Mucosa of rectum (tissue), 2 donors: ENCODE measurements around the gene TNS4.

Experiments
- H3K27ac ChIP-seq, 2 donors: one replicate each; pipeline ENCODE4 v1.7.0; 2013; ENCODE audit warnings: inconsistent platforms in 2 of 2, low read depth in 2 of 2, low read length in 2 of 2
- H3K27me3 ChIP-seq, 2 donors: one replicate each; pipeline ENCODE4 v1.7.0; 2013; ENCODE audit warnings: low read length in 2 of 2; ENCODE audit not compliant: control insufficient read depth in 2 of 2, insufficient read depth in 2 of 2
- H3K36me3 ChIP-seq, 2 donors: one replicate each; pipeline ENCODE4 v1.7.0; 2013; ENCODE audit warnings: low read length in 2 of 2; ENCODE audit not compliant: control insufficient read depth in 2 of 2, insufficient read depth in 2 of 2
- H3K4me1 ChIP-seq, 2 donors: one replicate each; pipeline ENCODE4 v1.7.0; 2013; ENCODE audit warnings: low read length in 2 of 2, mild to moderate bottlenecking in 1 of 2; ENCODE audit not compliant: control insufficient read depth in 2 of 2, insufficient read depth in 2 of 2
- H3K4me3 ChIP-seq, 2 donors: one replicate each; pipeline ENCODE4 v1.7.0; 2013; ENCODE audit warnings: low read length in 2 of 2
- H3K9ac ChIP-seq, 2 donors: one replicate each; pipeline ENCODE4 v1.7.0; 2013; ENCODE audit warnings: low read length in 2 of 2, low read depth in 1 of 2, mild to moderate bottlenecking in 1 of 2
- H3K9me3 ChIP-seq, 2 donors: one replicate each; pipeline ENCODE4 v1.7.0; 2013; ENCODE audit warnings: low read length in 2 of 2; ENCODE audit not compliant: control insufficient read depth in 2 of 2
- donor health status: healthy.
- donor health status: Normal muscosa, but diverticular disease.

TNS4 gene

GRCh38 chr17:40448639-40449261 lies 52.7 kb downstream of the TNS4 start:
- peaks cover 54 to 69% of the 10 kb centered on the region in 2 donors for H3K4me1 ChIP-seq
- H3K27ac ChIP-seq = peak overlapping the region; percentile 84 to 92
- peak overlapping the region; percentile 20 to 38 for H3K4me3 ChIP-seq
- H3K36me3 ChIP-seq = peaks cover 11 to 16% of the 10 kb centered on the region in 2 donors
- H3K27me3 ChIP-seq = no peaks in the 10 kb centered on the region
- no peaks in the 10 kb centered on the region for H3K9me3 ChIP-seq
- H3K9ac ChIP-seq = peak overlapping the region; percentile 63 to 72

- peak overlapping the region; percentile 84 to 92 for H3K27ac ChIP-seq
- peak overlapping the region; percentile 63 to 72 for H3K9ac ChIP-seq
- H3K36me3 ChIP-seq = peaks cover 6 to 11% of the 10 kb centered on the region in 2 donors
- peaks cover 54 to 69% of the 10 kb centered on the region in 2 donors for H3K4me1 ChIP-seq
- H3K27me3 ChIP-seq = no peaks in the 10 kb centered on the region
- peak overlapping the region; percentile 20 to 38 for H3K4me3 ChIP-seq
- H3K9me3 ChIP-seq = no peaks in the 10 kb centered on the region
Observed at GRCh38 chr17:40448213-40448638, 53.2 kb downstream of the TNS4 start.

- H3K27ac ChIP-seq = peak overlapping the region; percentile 84 to 92
- peaks cover 55 to 69% of the 10 kb centered on the region in 2 donors for H3K4me1 ChIP-seq
- peak overlapping the region; percentile 63 to 72 for H3K9ac ChIP-seq
- no peaks in the 10 kb centered on the region for H3K9me3 ChIP-seq
- H3K36me3 ChIP-seq = peaks cover 2 to 7% of the 10 kb centered on the region in 2 donors
- H3K4me3 ChIP-seq = peak overlapping the region; percentile 20 to 38
- H3K27me3 ChIP-seq = no peaks in the 10 kb centered on the region
Observed at GRCh38 chr17:40447806-40448205, 53.6 kb downstream of the TNS4 start.

- Histone ChIP-seq H3K9ac (peak overlapping the region; percentile 63 to 72), H3K4me1 (peaks cover 61 to 73% of the 10 kb centered on the region in 2 donors), H3K4me3 (peak overlapping the region; percentile 38 to 62), H3K27me3 (no peaks in the 10 kb centered on the region), H3K9me3 (no peaks in the 10 kb centered on the region), H3K36me3 (peaks cover 0 to under 1% of the 10 kb centered on the region in 2 donors), H3K27ac (peak overlapping the region; percentile 84 to 92)
Observed at GRCh38 chr17:40447148-40447644, 54.2 kb downstream of the TNS4 start.

- H3K36me3 ChIP-seq = no peaks in the 10 kb centered on the region
- no peaks in the 10 kb centered on the region for H3K9me3 ChIP-seq
- H3K4me1 ChIP-seq = peaks cover 59 to 72% of the 10 kb centered on the region in 2 donors
- peak overlapping the region; percentile 90 for H3K4me3 ChIP-seq
- no peaks in the 10 kb centered on the region for H3K27me3 ChIP-seq
- peak overlapping the region; percentile 92 to 93 for H3K9ac ChIP-seq
- peak overlapping the region; percentile 84 to 92 for H3K27ac ChIP-seq
Observed at GRCh38 chr17:40445751-40446468, 55.5 kb downstream of the TNS4 start.

- Histone ChIP-seq H3K4me3 (peak overlapping the region; percentile 90), H3K27me3 (no peaks in the 10 kb centered on the region), H3K9me3 (no peaks in the 10 kb centered on the region), H3K9ac (peak overlapping the region; percentile 92 to 93), H3K36me3 (no peaks in the 10 kb centered on the region), H3K27ac (peak overlapping the region; percentile 84 to 92), H3K4me1 (peaks cover 53 to 58% of the 10 kb centered on the region in 2 donors)
Observed at GRCh38 chr17:40443988-40444899, 57.2 kb downstream of the TNS4 start.

GRCh38 chr17:40443196-40443987 lies 58.0 kb downstream of the TNS4 start, which contains the start of gene IGFBP4:
Gene IGFBP4 (plus strand): TSS chr17:40443450. CDS start chr17:40443736, 286 bp downstream.
- Histone ChIP-seq H3K36me3 (no peaks in the 10 kb centered on the region), H3K4me1 (peaks cover 45 to 49% of the 10 kb centered on the region in 2 donors), H3K9me3 (no peaks in the 10 kb centered on the region), H3K27ac (peak within 1 kb of the TSS; percentile 84 to 92), H3K4me3 (peak within 1 kb of the TSS; percentile 90), H3K9ac (peak within 1 kb of the TSS; percentile 92 to 93), H3K27me3 (no peaks in the 10 kb centered on the region)

- peak overlapping the region; percentile 70 to 93 for H3K9ac ChIP-seq
- H3K9me3 ChIP-seq = no peaks in the 10 kb centered on the region
Observed at GRCh38 chr17:40442392-40443195, 58.8 kb downstream of the TNS4 start.

More at GRCh38 chr17:40442392-40443195, 58.8 kb downstream of the TNS4 start:
- Histone ChIP-seq H3K27ac (peak overlapping the region; percentile 84 to 92), H3K4me3 (peak overlapping the region; percentile 65 to 90), H3K27me3 (no peaks in the 10 kb centered on the region), H3K4me1 (peaks cover 37 to 41% of the 10 kb centered on the region in 2 donors), H3K36me3 (no peaks in the 10 kb centered on the region)
